ENCODE data around the gene MMP24.
"Not testable (repeated sequence)": the region's sequence is repeated elsewhere in the genome, so short reads cannot be mapped to it uniquely, and the experiment has no call there.

Gene MMP24

DNA sequence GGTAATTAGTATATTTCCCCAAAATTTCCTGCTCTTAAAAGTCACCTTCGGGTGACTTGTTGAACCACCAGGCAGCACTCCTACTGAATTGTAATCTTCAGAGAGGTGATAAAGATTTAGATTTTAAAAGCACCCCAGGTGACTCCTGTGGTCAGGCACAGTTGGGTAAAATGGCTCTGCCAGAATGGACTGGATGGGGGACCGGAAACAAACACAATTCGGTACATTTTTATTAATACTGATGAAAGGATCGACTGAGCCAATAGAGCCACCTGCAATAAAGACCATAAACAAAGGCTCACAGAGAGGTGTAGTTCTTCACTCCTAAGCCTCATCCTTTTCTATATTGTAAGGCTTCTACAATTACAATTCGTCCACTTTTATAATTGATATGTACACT is 85.3 kb downstream of the MMP24 start:
- DNase-seq (ENCODE audit: low spot score), result no peak

- DNase-seq (ENCODE audit: low spot score), result no peak
Measured at GRCh38 chr20:35312318-35312717, 85.8 kb downstream of the MMP24 start.

DNA sequence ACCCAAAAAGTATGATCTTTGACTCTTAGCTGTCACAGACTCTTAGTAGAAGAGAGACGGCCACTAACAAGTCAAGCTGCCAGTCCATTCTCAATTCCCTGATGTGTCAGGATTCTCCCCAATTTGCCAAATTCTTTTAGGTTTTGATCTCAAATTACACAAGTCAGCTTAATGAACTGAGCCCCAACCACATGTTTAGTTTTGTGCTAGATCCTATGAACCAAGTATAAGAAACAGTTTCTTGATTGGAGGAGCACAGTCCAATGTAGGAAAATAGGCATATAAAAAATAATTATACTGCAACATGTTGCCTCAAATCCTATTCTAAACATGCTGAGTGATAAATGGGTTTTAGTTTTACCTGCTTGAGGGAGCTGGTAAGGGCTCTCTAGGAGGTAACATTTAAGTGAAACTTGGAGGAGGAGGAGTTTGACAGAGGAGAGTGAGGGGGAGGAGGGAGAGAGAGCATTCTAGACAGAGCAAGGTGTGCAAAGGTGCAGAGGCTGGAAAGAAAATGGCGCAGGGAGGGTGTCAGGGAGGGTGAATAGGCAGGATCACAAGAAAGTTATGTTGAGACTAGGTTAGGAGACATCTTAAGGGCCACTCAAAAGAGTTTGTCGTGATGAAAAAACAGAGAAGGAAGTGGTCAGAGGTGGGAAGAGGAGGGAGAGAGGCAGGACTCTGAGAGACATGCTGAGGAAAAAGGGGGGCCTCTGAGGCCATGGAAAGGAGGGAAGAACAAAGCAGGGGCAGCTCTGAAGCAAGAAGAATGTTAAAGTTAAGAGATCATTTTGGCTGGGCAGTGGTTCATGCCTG is 88.5 kb downstream of the MMP24 start:
- DNase-seq (ENCODE audit: low spot score), result no peak

GRCh38 chr20:35315632-35316020 is 89.1 kb downstream of the MMP24 start:
- not testable (repeated sequence) for DNase-seq (ENCODE audit: low spot score)

DNA sequence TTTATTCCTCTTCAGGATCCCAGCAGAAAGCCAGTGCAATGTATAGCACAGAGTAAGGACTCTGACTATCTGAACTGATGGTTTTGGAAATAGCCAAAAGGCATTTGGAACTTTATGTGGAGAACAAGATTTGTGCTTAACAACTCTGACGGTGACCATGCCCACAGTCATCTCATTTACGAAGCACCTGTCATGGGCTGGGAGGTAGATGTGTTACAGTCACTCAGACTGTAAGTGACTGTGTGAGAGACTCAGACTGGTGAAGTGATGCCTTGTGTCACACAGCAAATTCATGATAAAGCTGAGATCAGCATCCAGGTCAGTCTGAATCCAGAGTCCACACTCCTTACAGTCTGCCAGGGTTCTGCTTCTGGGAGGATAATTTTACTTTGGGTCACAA is 89.6 kb downstream of the MMP24 start:
- DNase-seq (ENCODE audit: low spot score), result no peak

DNA sequence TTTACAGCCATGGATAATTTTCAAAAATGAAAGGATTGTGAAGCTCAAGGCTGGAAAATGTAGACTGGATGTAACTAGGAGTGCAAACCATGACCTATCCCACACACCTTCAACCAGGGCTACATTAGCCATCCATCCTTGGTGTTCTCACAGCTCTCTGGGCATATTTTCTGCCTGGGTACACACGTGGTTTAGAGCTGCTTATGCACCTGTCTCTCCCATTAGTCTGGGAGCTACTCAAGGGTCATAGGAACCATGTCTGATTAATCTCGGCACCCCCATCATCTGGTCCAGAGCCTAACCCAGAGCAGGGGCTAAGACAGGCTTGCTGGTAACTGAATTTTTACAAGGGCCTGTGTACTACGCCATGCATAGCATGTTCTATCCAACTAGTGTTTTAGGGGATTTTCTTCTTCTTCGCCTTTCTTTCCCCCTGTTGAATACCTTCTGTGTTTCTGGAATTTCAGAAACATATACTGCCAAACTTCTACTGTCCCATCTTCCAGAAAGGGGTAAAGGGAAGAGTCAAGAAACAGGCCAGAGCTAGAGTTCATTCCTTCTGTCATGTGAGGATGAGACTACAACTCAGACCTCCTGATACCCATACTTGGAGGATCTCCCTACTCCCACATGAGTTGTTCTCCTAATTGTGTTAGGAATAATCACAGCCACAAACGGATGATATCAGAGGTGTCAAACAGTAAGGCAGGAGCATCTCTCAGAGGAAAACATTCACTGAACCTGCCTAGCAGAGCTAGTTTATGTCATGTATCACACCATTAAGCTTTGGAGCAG is 91.1 kb downstream of the MMP24 start:
- no peak for DNase-seq (ENCODE audit: low spot score)

DNA sequence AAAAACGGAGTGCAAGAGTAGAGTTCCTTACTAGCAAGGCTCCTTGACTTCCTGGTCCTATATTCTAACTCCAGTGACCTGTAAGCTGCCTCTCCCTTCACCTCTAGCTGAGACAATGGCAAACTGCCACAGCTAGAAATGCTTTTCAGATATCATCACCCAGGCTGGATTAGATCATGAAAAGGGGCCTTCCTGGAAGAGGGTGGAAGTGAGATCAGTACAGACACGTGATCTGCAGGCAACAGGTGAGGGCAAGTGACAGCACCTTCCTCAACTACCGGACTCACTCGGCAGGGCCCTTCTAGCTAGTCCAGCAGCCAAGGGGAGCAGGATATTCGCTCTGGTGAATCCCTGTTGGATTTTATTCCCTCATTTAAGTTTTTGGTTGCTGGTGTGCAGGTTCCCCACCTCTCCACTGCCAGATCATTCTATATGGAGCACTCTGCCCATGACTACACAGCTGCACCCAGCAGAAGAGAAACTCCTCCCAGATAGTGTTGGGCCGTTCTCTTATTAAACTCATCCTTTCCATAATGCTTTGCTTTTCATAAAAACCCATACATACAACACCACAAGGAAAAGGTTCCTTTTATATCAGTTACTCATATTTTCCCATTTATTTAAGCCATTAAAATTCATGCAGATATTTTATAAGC is 92.1 kb downstream of the MMP24 start:
- no peak for DNase-seq (ENCODE audit: low spot score)

DNA sequence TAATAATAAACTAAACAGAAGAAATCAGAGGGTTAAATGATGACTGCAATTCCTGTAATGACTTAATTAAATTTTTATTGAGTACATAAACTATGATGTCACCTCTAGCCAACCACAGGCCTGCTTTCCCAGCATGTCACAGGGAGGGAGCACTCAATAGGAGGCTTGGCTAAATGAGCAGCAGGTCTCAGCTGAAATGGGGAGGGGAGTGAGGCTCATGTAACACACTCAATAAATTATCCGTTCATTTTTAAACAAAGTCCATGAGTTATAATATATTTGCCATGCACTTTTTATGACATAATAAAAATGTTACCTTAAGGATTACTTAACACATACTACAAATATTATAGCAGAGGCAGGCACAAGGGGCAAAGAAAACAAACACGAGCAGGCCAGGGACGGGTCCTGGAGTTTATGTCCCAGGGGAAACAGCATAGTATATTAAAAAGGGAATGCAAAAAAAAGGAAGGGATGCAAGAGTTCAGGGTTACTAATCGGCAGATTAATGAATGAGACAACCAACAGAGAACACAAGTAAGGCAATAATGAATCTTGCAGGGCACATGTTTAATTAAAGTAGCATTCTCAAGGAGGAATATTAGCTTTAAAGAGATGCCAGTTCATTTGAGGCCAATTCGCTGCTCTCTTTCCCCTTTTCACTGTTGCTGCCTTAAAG is 92.8 kb downstream of the MMP24 start:
- no peak for DNase-seq (ENCODE audit: low spot score)

- no peak for DNase-seq (ENCODE audit: low spot score)
Measured at GRCh38 chr20:35319871-35320197, 93.3 kb downstream of the MMP24 start.

DNA sequence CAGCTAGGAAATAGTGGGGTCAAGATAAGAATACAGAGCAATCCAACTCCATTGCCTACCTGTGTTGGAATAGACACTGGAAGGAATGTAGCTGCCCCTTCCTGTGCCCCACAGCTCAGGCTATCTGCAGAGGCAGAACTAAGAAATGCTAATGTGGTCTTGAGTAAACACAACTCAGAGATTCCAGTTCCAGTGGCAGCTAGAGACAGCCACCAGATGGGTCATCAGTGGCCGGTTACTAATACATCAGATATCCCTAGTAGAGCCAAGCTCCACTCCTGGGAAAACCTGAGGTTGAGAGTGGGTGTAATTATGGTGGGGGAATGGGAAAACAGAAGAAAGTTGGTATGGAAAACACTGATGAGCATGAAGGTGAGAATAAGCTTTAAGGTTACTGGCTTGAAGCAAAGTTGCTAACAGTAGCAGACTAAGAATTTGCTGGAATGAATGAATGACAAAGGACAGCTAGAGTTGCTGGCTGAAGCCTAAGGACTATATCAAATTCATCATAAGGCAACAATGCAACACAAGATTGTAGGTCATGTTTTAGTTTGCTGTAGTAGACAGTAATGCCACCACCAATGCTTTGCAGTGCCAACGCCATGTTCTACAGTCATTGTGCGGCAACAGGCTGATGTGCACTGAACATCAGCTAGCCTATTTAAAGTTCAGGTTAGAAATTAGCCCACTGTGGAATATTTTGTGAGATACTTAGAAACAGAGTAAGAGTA is 94.1 kb downstream of the MMP24 start:
- no peak for DNase-seq (ENCODE audit: low spot score)

GRCh38 chr20:35325401-35325800 is 98.9 kb downstream of the MMP24 start:
- DNase-seq (ENCODE audit: low spot score), result no peak

GRCh38 chr20:35326021-35326739 is 99.7 kb downstream of the MMP24 start:
- no peak for DNase-seq (ENCODE audit: low spot score)

Measured in cerebellar cortex (tissue), 1 donor.